Parathyroid adenoma (tissue), 2 donors: ENCODE measurements around the gene ZNF280A.
"Not testable (repeated sequence)": the region's sequence is repeated elsewhere in the genome, so short reads cannot be mapped to it uniquely, and the experiment has no call there.

Experiments used
- H2AFZ ChIP-seq: fragments of 300-600 bp; sonication (generic); one replicate; pipeline ENCODE4 v1.7.0; 2017; ENCODE audit warnings: antibody characterized with exemption, mild to moderate bottlenecking
- H3K27ac ChIP-seq: fragments of 300-600 bp; sonication (generic); one replicate; pipeline ENCODE4 v1.7.0; 2017
- H3K27me3 ChIP-seq: fragments of 300-600 bp; sonication (generic); one replicate; pipeline ENCODE4 v1.7.0; 2017; ENCODE audit warnings: low read length; ENCODE audit not compliant: control insufficient read depth, insufficient read depth
- H3K36me3 ChIP-seq: fragments of 300-600 bp; sonication (generic); one replicate; pipeline ENCODE4 v1.7.0; 2017; ENCODE audit warnings: low read length; ENCODE audit not compliant: control insufficient read depth, insufficient read depth
- H3K4me1 ChIP-seq: fragments of 300-600 bp; sonication (generic); one replicate; pipeline ENCODE4 v1.7.0; 2017; ENCODE audit warnings: control low read depth
- H3K4me2 ChIP-seq: fragments of 300-600 bp; sonication (generic); one replicate; pipeline ENCODE4 v1.7.0; 2017; ENCODE audit warnings: low read length
- H3K4me3 ChIP-seq: fragments of 300-600 bp; sonication (generic); one replicate; pipeline ENCODE4 v1.7.0; 2017; ENCODE audit warnings: low read depth, low read length
- H3K79me2 ChIP-seq: fragments of 300-600 bp; sonication (generic); one replicate; pipeline ENCODE4 v1.7.0; 2017; ENCODE audit warnings: control low read depth
- H3K9ac ChIP-seq: fragments of 300-600 bp; sonication (generic); one replicate; pipeline ENCODE4 v1.7.0; 2017; ENCODE audit warnings: mild to moderate bottlenecking
- H3K9me3 ChIP-seq: fragments of 300-600 bp; sonication (generic); one replicate; pipeline ENCODE4 v1.7.0; 2017; ENCODE audit warnings: low read length; ENCODE audit not compliant: control insufficient read depth
- CTCF ChIP-seq: fragments of 300-600 bp; sonication (generic); IDR thresholded peaks from one replicate; pipeline ENCODE4 v1.7.0; 2017; ENCODE audit warnings: antibody characterized with exemption, mild to moderate bottlenecking
- donor health status: primary hyperparathyroidism.

The ZNF280A gene

GRCh38 chr22:22478470-22478869 is 41.6 kb downstream of the ZNF280A start:
- Histone ChIP-seq H2AFZ (no peak overlapping the region), H3K36me3 (no peaks in the 10 kb centered on the region), H3K27ac (no peak overlapping the region), H3K4me3 (no peak overlapping the region), H3K9ac (no peak overlapping the region), H3K9me3 (no peaks in the 10 kb centered on the region), H3K4me1 (no peaks in the 10 kb centered on the region), H3K27me3 (no peaks in the 10 kb centered on the region), H3K4me2 (no peak overlapping the region), H3K79me2 (no peaks in the 10 kb centered on the region)
- no peak for TF ChIP-seq CTCF

- no peaks in the 10 kb centered on the region for H3K79me2 ChIP-seq
- TF ChIP-seq CTCF, result no peak
- no peaks in the 10 kb centered on the region for H3K36me3 ChIP-seq
- H3K9ac ChIP-seq, result no peak overlapping the region
- H3K9me3 ChIP-seq, result no peaks in the 10 kb centered on the region
- no peaks in the 10 kb centered on the region for H3K27me3 ChIP-seq
- H3K27ac ChIP-seq, result no peak overlapping the region
- no peaks in the 10 kb centered on the region for H3K4me1 ChIP-seq
- H3K4me2 ChIP-seq, result no peak overlapping the region
- H3K4me3 ChIP-seq, result no peak overlapping the region
- no peak overlapping the region for H2AFZ ChIP-seq
Observed at GRCh38 chr22:22474733-22475132, 45.3 kb downstream of the ZNF280A start.

GRCh38 chr22:22471104-22471503 is 49.0 kb downstream of the ZNF280A start:
- H3K27ac ChIP-seq, H3K9ac ChIP-seq, H2AFZ ChIP-seq, H3K79me2 ChIP-seq, H3K4me2 ChIP-seq, H3K4me3 ChIP-seq, H3K9me3 ChIP-seq, H3K27me3 ChIP-seq, H3K36me3 ChIP-seq, H3K4me1 ChIP-seq: not testable (repeated sequence)

- Histone ChIP-seq H3K36me3 (no peaks in the 10 kb centered on the region), H3K4me1 (no peaks in the 10 kb centered on the region), H3K9ac (no peak overlapping the region), H3K27me3 (no peaks in the 10 kb centered on the region), H3K27ac (no peak overlapping the region), H2AFZ (no peak overlapping the region), H3K9me3 (no peaks in the 10 kb centered on the region), H3K4me3 (no peak overlapping the region), H3K79me2 (no peaks in the 10 kb centered on the region), H3K4me2 (no peak overlapping the region)
- no peak for TF ChIP-seq CTCF
Observed at GRCh38 chr22:22469527-22469926, 50.5 kb downstream of the ZNF280A start.

GRCh38 chr22:22468794-22469469 is 51.1 kb downstream of the ZNF280A start:
- not testable (repeated sequence) for H3K36me3 ChIP-seq, H3K4me1 ChIP-seq, H3K9ac ChIP-seq, H2AFZ ChIP-seq, H3K27ac ChIP-seq, H3K9me3 ChIP-seq, H3K4me2 ChIP-seq, H3K4me3 ChIP-seq, H3K79me2 ChIP-seq, H3K27me3 ChIP-seq

- Histone ChIP-seq H3K36me3 (no peaks in the 10 kb centered on the region), H3K4me1 (no peaks in the 10 kb centered on the region), H3K27ac (no peak overlapping the region), H3K4me2 (no peak overlapping the region), H3K4me3 (no peak overlapping the region), H3K27me3 (no peaks in the 10 kb centered on the region), H2AFZ (no peak overlapping the region), H3K9me3 (no peaks in the 10 kb centered on the region), H3K79me2 (no peaks in the 10 kb centered on the region), H3K9ac (no peak overlapping the region)
- no peak for TF ChIP-seq CTCF
Observed at GRCh38 chr22:22467112-22467511, 53.0 kb downstream of the ZNF280A start.
